Measurements from ENCODE around the gene LRRC53. TPM values are rescaled to one million over a fixed set of nuclear protein-coding genes. Genes with fewer than 3 reads are reported as not detected.

The LRRC53 gene
- total RNA-seq, 1 experiment from 2014 or later = not detected

DNA sequence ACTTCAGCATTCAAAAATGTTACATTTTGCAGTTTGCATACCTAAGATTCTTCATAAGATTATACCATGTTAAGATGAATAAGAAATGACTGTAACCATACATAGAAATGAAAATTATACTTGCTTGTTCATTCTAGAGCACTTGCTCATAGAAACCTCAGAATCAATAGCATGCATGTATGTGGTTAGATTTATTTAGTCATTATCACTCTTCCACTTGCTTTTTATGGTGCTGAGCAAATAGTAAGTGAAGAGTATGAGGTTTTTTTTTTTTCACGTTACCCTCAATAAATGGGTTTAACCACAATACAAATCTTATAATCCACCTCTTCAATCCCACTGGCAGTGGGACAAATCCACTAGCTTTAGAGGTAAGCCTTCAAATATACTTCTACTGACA is 84.7 kb downstream of the LRRC53 start:
- H3K9me3 ChIP-seq (ENCODE audit: low read depth, low read length, poor library complexity, severe bottlenecking) = no peaks in the 10 kb centered on the region
- H3K27ac ChIP-seq (ENCODE audit: low read depth, low read length, poor library complexity, severe bottlenecking) = no peak overlapping the region
- no peaks in the 10 kb centered on the region for H3K4me1 ChIP-seq (ENCODE audit: insufficient read depth, low read length, poor library complexity, severe bottlenecking)
- no TSS peak for BruUV-seq (replicated peaks)
- H3K27me3 ChIP-seq (replicated peaks; ENCODE audit: insufficient read depth, low read depth, low read length, poor library complexity) = no peaks in the 10 kb centered on the region
- ChIA-PET POLR2A (ENCODE audit: low non-redundant PET) (no interaction called here), CTCF (no interaction called here)
- no peaks in the 10 kb centered on the region for H3K36me3 ChIP-seq (ENCODE audit: insufficient read depth, low read length, poor library complexity, severe bottlenecking)
- intact Hi-C loops (cut with micrococcal nuclease; ENCODE audit: unreplicated experiment) = no loop called here
- TF ChIP-seq EZH2 (IDR thresholded peaks at IDR 0.05; ENCODE audit: borderline replicate concordance, low read depth, low read length, poor library complexity, severe bottlenecking) = no peak
- TF ChIP-seq, protein P1, sequence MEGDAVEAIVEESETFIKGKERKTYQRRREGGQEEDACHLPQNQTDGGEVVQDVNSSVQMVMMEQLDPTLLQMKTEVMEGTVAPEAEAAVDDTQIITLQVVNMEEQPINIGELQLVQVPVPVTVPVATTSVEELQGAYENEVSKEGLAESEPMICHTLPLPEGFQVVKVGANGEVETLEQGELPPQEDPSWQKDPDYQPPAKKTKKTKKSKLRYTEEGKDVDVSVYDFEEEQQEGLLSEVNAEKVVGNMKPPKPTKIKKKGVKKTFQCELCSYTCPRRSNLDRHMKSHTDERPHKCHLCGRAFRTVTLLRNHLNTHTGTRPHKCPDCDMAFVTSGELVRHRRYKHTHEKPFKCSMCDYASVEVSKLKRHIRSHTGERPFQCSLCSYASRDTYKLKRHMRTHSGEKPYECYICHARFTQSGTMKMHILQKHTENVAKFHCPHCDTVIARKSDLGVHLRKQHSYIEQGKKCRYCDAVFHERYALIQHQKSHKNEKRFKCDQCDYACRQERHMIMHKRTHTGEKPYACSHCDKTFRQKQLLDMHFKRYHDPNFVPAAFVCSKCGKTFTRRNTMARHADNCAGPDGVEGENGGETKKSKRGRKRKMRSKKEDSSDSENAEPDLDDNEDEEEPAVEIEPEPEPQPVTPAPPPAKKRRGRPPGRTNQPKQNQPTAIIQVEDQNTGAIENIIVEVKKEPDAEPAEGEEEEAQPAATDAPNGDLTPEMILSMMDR (conservative IDR thresholded peaks at IDR 0.05; ENCODE audit: low read depth, low read length) = no peak
- DNase-seq (ENCODE audit: low spot score) = no peak
- H3K4me3 ChIP-seq (ENCODE audit: low read depth, low read length, poor library complexity, severe bottlenecking) = no peak overlapping the region

DNA sequence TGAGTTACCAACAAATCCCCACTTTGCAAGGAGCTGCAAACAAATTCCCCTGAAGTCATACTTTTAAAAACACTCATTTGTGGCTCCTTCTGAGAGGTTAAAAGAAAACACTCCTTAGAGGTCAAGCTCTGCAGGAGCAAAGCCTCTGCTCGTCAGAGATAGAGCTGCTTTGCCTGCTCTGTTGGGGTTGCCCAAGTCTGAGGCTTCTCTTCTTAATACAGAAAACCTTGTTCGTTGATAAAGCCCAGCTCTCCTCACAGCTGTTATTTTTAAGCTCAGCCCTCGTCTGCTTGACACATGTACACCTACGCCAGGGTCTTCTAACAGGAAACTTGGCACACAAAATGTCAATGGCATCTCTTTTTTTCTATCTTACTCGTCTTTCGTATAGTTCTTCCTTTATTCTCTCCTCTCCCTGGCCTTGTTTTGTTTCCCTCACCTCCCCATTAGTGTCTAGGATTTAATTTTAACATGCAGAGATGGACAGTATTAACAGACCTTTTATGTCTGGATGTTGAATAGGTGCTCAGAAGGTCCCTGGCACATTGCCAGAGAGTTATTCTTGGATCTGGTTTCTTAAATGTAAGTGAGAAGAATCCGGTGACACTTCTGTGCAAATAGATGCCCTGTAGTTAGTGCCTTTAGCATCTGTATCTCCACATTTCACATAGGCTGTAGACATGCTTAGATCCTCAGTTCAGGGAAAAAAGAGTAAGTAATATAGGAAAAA is 86.0 kb downstream of the LRRC53 start:
- Histone ChIP-seq H3K36me3 (ENCODE audit: insufficient read depth, low read length, poor library complexity, severe bottlenecking) (no peaks in the 10 kb centered on the region), H3K4me3 (ENCODE audit: low read depth, low read length, poor library complexity, severe bottlenecking) (no peak overlapping the region), H3K9me3 (ENCODE audit: low read depth, low read length, poor library complexity, severe bottlenecking) (no peaks in the 10 kb centered on the region), H3K27me3 (replicated peaks; ENCODE audit: insufficient read depth, low read depth, low read length, poor library complexity) (no peaks in the 10 kb centered on the region), H3K4me1 (ENCODE audit: insufficient read depth, low read length, poor library complexity, severe bottlenecking) (no peaks in the 10 kb centered on the region), H3K27ac (ENCODE audit: low read depth, low read length, poor library complexity, severe bottlenecking) (no peak overlapping the region)
- POLR2A ChIA-PET (ENCODE audit: low non-redundant PET) = no interaction called here
- DNase-seq (ENCODE audit: low spot score) = no peak
- TF ChIP-seq, protein P1 (conservative IDR thresholded peaks at IDR 0.05; ENCODE audit: low read depth, low read length) = no peak
- TF ChIP-seq EZH2 (IDR thresholded peaks at IDR 0.05; ENCODE audit: borderline replicate concordance, low read depth, low read length, poor library complexity, severe bottlenecking) = no peak
- intact Hi-C loops (cut with micrococcal nuclease; ENCODE audit: unreplicated experiment) = no loop called here
- no TSS peak for BruUV-seq (replicated peaks)
- CTCF ChIA-PET = no interaction called here

DNA sequence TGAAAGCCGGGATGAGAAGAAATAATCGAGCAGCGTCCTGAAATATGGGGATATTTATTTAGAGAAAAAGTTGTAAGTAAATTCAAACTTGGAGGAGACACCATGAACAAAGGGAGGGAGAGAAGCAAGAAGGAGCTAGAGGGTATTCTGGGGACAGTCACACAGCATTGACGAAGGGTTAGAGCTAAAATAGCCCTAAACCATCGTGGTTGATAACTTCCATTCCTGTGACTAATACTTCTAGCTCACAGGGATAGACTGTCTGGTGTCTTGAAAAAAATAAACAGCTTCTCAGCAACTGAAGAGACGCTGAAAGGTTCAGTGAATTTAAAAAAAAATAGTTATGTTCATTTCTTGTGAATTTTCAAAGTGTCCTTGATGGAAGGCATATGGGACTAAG is 86.7 kb downstream of the LRRC53 start:
- intact Hi-C loops (cut with micrococcal nuclease; ENCODE audit: unreplicated experiment) = no loop called here
- H3K36me3 ChIP-seq (ENCODE audit: insufficient read depth, low read length, poor library complexity, severe bottlenecking) = no peaks in the 10 kb centered on the region
- no peaks in the 10 kb centered on the region for H3K4me1 ChIP-seq (ENCODE audit: insufficient read depth, low read length, poor library complexity, severe bottlenecking)
- ChIA-PET CTCF (no interaction called here), POLR2A (ENCODE audit: low non-redundant PET) (no interaction called here)
- H3K4me3 ChIP-seq (ENCODE audit: low read depth, low read length, poor library complexity, severe bottlenecking) = no peak overlapping the region
- H3K27me3 ChIP-seq (replicated peaks; ENCODE audit: insufficient read depth, low read depth, low read length, poor library complexity) = no peaks in the 10 kb centered on the region
- DNase-seq (ENCODE audit: low spot score) = no peak
- H3K27ac ChIP-seq (ENCODE audit: low read depth, low read length, poor library complexity, severe bottlenecking) = no peak overlapping the region
- no peak for TF ChIP-seq EZH2 (IDR thresholded peaks at IDR 0.05; ENCODE audit: borderline replicate concordance, low read depth, low read length, poor library complexity, severe bottlenecking)
- TF ChIP-seq, protein P1 (conservative IDR thresholded peaks at IDR 0.05; ENCODE audit: low read depth, low read length) = no peak
- no peaks in the 10 kb centered on the region for H3K9me3 ChIP-seq (ENCODE audit: low read depth, low read length, poor library complexity, severe bottlenecking)
- BruUV-seq (replicated peaks) = no TSS peak
